ENCODE measurements around the gene PPP2R2C. TPM values are rescaled to one million over a fixed set of nuclear protein-coding genes. Genes with fewer than 3 reads are reported as not detected.

PPP2R2C gene
- polyA plus RNA-seq, 1 donor from 2014 or later, result 34.4 TPM

DNA sequence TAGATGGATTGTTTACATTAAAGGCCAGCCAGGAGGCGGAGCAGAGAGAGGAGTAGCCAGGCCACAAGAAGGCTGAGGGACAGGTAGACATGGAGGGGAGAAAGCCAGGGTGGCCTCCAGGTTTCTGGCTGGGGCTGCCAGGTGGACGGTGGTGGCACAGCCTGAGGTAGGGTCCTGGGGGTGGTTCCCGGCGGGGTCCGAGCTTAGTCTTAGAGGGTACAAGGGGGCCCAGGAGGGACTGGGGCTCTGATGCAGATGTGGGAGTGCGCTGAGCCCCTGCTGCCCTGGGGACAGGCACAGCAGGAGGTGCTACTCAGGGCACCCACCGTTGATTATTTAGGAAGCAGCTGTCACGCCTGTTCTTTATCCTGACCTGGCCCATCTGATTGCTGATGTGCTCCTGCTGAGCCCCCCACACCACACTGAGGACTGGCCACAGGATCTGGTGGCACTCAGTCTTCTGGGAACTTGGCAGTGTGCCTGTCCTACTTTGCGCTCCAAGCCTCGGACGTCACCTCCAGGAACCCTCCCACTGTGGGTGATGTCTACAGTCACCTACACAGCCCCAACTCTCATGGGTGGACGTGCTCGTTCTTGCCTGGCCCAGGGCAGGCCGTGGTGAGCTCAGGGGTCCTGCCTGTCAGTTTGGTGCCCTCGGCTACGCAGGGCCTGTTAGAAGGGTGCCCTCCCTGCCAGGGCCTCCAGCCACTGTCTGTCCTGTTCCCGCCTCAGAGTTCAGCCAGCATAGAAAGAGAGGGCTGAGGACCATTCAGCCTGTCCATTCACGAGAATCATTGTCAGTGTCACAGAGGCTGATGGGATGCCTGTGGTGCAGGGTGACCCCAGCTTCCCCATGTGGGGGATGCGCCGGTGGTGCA is 190.7 kb downstream of the PPP2R2C start:
- no peaks in the 10 kb centered on the region for H3K36me3 ChIP-seq (ENCODE audit: insufficient read depth, low read length)
- H4K20me1 ChIP-seq (ENCODE audit: insufficient read depth), result no peaks in the 10 kb centered on the region
- no peak for TF ChIP-seq REST (IDR thresholded peaks at IDR 0.05; ENCODE audit: borderline replicate concordance)
- TF ChIP-seq EZH2 (IDR thresholded peaks at IDR 0.05; ENCODE audit: borderline replicate concordance, insufficient read depth, low read length, poor library complexity, severe bottlenecking), result no peak
- TF ChIP-seq RAD21 (conservative IDR thresholded peaks at IDR 0.05), result no peak
- no peaks in the 10 kb centered on the region for H3K9me3 ChIP-seq (ENCODE audit: low read length)
- no peak overlapping the region for H3K4me3 ChIP-seq (ENCODE audit: low read length)
- no peak overlapping the region for H2AFZ ChIP-seq (ENCODE audit: low read depth, low read length)
- no peak overlapping the region for H3K9ac ChIP-seq (ENCODE audit: low read length)
- no peaks in the 10 kb centered on the region for H3F3A ChIP-seq (ENCODE audit: insufficient read depth, low read length, poor library complexity, severe bottlenecking)
- H3K4me2 ChIP-seq (ENCODE audit: low read length), result no peak overlapping the region
- H3K79me2 ChIP-seq (replicated peaks; ENCODE audit: insufficient read depth, low read length), result no peaks in the 10 kb centered on the region
- no peaks in the 10 kb centered on the region for H3K9me2 ChIP-seq (ENCODE audit: insufficient read depth, low read length)
- H3K27ac ChIP-seq (ENCODE audit: low read length), result no peak overlapping the region
- no peaks in the 10 kb centered on the region for H3K27me3 ChIP-seq (ENCODE audit: insufficient read depth, low read depth, low read length)

GRCh38 chr4:6280365-6280996 is 191.9 kb downstream of the PPP2R2C start:
- no peaks in the 10 kb centered on the region for H3F3A ChIP-seq (ENCODE audit: insufficient read depth, low read length, poor library complexity, severe bottlenecking)
- H3K4me3 ChIP-seq (ENCODE audit: low read length), result no peak overlapping the region
- H3K9me3 ChIP-seq (ENCODE audit: low read length), result no peaks in the 10 kb centered on the region
- no peaks in the 10 kb centered on the region for H3K9me2 ChIP-seq (ENCODE audit: insufficient read depth, low read length)
- H3K79me2 ChIP-seq (replicated peaks; ENCODE audit: insufficient read depth, low read length), result no peaks in the 10 kb centered on the region
- TF ChIP-seq POLR2AphosphoS5 (IDR thresholded peaks at IDR 0.05) (no peak), TAF1 (IDR thresholded peaks at IDR 0.05; ENCODE audit: low read depth) (no peak), MXI1 (conservative IDR thresholded peaks at IDR 0.05; ENCODE audit: poor library complexity, severe bottlenecking) (no peak), REST (IDR thresholded peaks at IDR 0.05; ENCODE audit: borderline replicate concordance) (no peak), EP300 (conservative IDR thresholded peaks at IDR 0.05; ENCODE audit: poor library complexity, severe bottlenecking) (no peak), EZH2 (IDR thresholded peaks at IDR 0.05; ENCODE audit: borderline replicate concordance, insufficient read depth, low read length, poor library complexity, severe bottlenecking) (no peak), RAD21 (conservative IDR thresholded peaks at IDR 0.05) (no peak), SMC3 (conservative IDR thresholded peaks at IDR 0.05; ENCODE audit: poor library complexity) (no peak)
- TF ChIP-seq, protein P1, sequence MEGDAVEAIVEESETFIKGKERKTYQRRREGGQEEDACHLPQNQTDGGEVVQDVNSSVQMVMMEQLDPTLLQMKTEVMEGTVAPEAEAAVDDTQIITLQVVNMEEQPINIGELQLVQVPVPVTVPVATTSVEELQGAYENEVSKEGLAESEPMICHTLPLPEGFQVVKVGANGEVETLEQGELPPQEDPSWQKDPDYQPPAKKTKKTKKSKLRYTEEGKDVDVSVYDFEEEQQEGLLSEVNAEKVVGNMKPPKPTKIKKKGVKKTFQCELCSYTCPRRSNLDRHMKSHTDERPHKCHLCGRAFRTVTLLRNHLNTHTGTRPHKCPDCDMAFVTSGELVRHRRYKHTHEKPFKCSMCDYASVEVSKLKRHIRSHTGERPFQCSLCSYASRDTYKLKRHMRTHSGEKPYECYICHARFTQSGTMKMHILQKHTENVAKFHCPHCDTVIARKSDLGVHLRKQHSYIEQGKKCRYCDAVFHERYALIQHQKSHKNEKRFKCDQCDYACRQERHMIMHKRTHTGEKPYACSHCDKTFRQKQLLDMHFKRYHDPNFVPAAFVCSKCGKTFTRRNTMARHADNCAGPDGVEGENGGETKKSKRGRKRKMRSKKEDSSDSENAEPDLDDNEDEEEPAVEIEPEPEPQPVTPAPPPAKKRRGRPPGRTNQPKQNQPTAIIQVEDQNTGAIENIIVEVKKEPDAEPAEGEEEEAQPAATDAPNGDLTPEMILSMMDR (IDR thresholded peaks at IDR 0.05; ENCODE audit: poor library complexity, severe bottlenecking), result no peak
- no peak overlapping the region for H3K27ac ChIP-seq (ENCODE audit: low read length)
- H3K27me3 ChIP-seq (ENCODE audit: insufficient read depth, low read depth, low read length), result no peaks in the 10 kb centered on the region
- H3K36me3 ChIP-seq (ENCODE audit: insufficient read depth, low read length), result no peaks in the 10 kb centered on the region
- H3K4me2 ChIP-seq (ENCODE audit: low read length), result no peak overlapping the region
- H2AFZ ChIP-seq (ENCODE audit: low read depth, low read length), result no peak overlapping the region
- H4K20me1 ChIP-seq (ENCODE audit: insufficient read depth), result no peaks in the 10 kb centered on the region
- no peak overlapping the region for H3K9ac ChIP-seq (ENCODE audit: low read length)
